HepG2 (cell line): Measurements from ENCODE around the gene SAPCD2. TPM values are rescaled to one million over a fixed set of nuclear protein-coding genes. Genes with fewer than 3 reads are reported as not detected.

Experiments used
- ATF3 ChIP-seq: sonication (generic); formaldehyde crosslinking; IDR thresholded peaks from 2 replicates; pipeline ENCODE4 v1.4.0; 2020; ENCODE audit warnings: missing genetic modification reagents
- ATF4 ChIP-seq, 2 experiments: fragments of 450-650 bp in 1 of 2; sonication (generic) in 1 of 2; formaldehyde crosslinking; IDR thresholded peaks; 2 replicates each; pipeline versions ENCODE4 v1.5.0 to v1.8.0; 2020 to 2022; ENCODE audit warnings: mild to moderate bottlenecking in 1 of 2, missing genetic modification reagents in 1 of 2
- CEBPB ChIP-seq: IDR thresholded peaks from 2 replicates; pipeline ENCODE4 v1.6.1; 2011; ENCODE audit warnings: low read depth, low read length, improper control_type of control experiment, borderline replicate concordance
- FOXJ3 ChIP-seq: sonication (generic); formaldehyde crosslinking; IDR thresholded peaks from 2 replicates; pipeline ENCODE4 v1.4.0; 2020; ENCODE audit warnings: missing genetic modification reagents, mild to moderate bottlenecking, borderline replicate concordance
- FOXP4 ChIP-seq: sonication (generic); formaldehyde crosslinking; IDR thresholded peaks from 2 replicates; pipeline ENCODE4 v1.4.0; 2020; ENCODE audit warnings: missing genetic modification reagents
- KLF12 ChIP-seq: sonication (generic); formaldehyde crosslinking; IDR thresholded peaks from 2 replicates; pipeline ENCODE4 v1.4.0; 2020; ENCODE audit warnings: missing genetic modification reagents, borderline replicate concordance
- MIER2 ChIP-seq: IDR thresholded peaks from 2 replicates; pipeline ENCODE4 v1.6.1; 2016; ENCODE audit warnings: missing biosample characterization, missing genetic modification reagents
- REXO4 ChIP-seq: sonication (generic); formaldehyde crosslinking; IDR thresholded peaks from 2 replicates; pipeline ENCODE4 v1.8.0; 2022; ENCODE audit warnings: missing genetic modification reagents, mild to moderate bottlenecking, borderline replicate concordance
- SAP130 ChIP-seq: IDR thresholded peaks from 2 replicates; pipeline ENCODE4 v1.6.1; 2016; ENCODE audit warnings: low read depth
- SIX4 ChIP-seq: sonication (generic); formaldehyde crosslinking; IDR thresholded peaks from 2 replicates; pipeline ENCODE4 v1.4.0; 2020; ENCODE audit warnings: missing genetic modification reagents
- SOX5 ChIP-seq: IDR thresholded peaks from 2 replicates; pipeline ENCODE4 v1.6.1; 2016; ENCODE audit warnings: borderline replicate concordance
- SP5 ChIP-seq: IDR thresholded peaks from 2 replicates; pipeline ENCODE4 v1.6.1; 2016; ENCODE audit warnings: low read depth, borderline replicate concordance
- TBX2 ChIP-seq: sonication (generic); formaldehyde crosslinking; IDR thresholded peaks from 2 replicates; pipeline ENCODE4 v1.5.0; 2020; ENCODE audit warnings: missing genetic modification reagents, mild to moderate bottlenecking, borderline replicate concordance
- ZNF333 ChIP-seq: sonication (generic); formaldehyde crosslinking; IDR thresholded peaks from 2 replicates; pipeline ENCODE4 v1.4.0; 2020; ENCODE audit warnings: mild to moderate bottlenecking, missing genetic modification reagents, borderline replicate concordance
- ZNF576 ChIP-seq: sonication (generic); formaldehyde crosslinking; IDR thresholded peaks from 2 replicates; pipeline ENCODE4 v1.4.0; 2020; ENCODE audit warnings: mild to moderate bottlenecking, missing genetic modification reagents
- ZNF761 ChIP-seq: sonication (generic); formaldehyde crosslinking; conservative IDR thresholded peaks from 2 replicates; pipeline ENCODE4 v1.4.0; 2020; ENCODE audit warnings: mild to moderate bottlenecking, missing genetic modification reagents
- ZNF790 ChIP-seq: sonication (generic); formaldehyde crosslinking; IDR thresholded peaks from 2 replicates; pipeline ENCODE4 v1.8.0; 2022; ENCODE audit warnings: missing genetic modification reagents, mild to moderate bottlenecking, borderline replicate concordance
- polyA plus RNA-seq, 8 experiments: library from polyadenylated mRNA; depleted of rRNA in 3 of 8; stranded (reverse) in 7 of 8; unstranded in 1 of 8; fragments of >200 nt; fragmentation: Illumina TruSeq in 4 of 8; extraction: Trizol in 4 of 8; gene quantifications; 2 replicates each; pipeline versions ENCODE4 v1.2.1 to v1.2.3, GENCODE V29; 2011 to 2016; ENCODE audit warnings: low read depth in 4 of 8, missing spikeins in 1 of 8, mixed read lengths in 1 of 8; ENCODE audit not compliant: insufficient read depth in 1 of 8
- total RNA-seq, 5 experiments: library from RNA; depleted of rRNA; stranded (reverse); fragments of >200 nt; fragmentation: Illumina TruSeq; extraction: Trizol; gene quantifications; 2 replicates each; pipeline ENCODE4 v1.2.3, GENCODE V29; 2016; ENCODE audit warnings: low read depth in 1 of 5
- TF ChIP-seq, protein P1 (sequence below): sonication (generic); formaldehyde crosslinking; IDR thresholded peaks from 2 replicates; pipeline ENCODE4 v1.5.1; 2020; ENCODE audit warnings: missing genetic modification reagents, mild to moderate bottlenecking, borderline replicate concordance

SAPCD2 gene
- total and polyA plus RNA-seq, 2 of the 13 experiments (the other 11 are each of a cell fraction or from before 2014, with no cell fraction given): 21.9 to 42.8 TPM

- TF ChIP-seq, protein P1, sequence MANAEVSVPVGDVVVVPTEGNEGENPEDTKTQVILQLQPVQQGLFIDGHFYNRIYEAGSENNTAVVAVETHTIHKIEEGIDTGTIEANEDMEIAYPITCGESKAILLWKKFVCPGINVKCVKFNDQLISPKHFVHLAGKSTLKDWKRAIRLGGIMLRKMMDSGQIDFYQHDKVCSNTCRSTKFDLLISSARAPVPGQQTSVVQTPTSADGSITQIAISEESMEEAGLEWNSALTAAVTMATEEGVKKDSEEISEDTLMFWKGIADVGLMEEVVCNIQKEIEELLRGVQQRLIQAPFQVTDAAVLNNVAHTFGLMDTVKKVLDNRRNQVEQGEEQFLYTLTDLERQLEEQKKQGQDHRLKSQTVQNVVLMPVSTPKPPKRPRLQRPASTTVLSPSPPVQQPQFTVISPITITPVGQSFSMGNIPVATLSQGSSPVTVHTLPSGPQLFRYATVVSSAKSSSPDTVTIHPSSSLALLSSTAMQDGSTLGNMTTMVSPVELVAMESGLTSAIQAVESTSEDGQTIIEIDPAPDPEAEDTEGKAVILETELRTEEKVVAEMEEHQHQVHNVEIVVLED (CRISPR knock-in tag): 0 out of 2 replicates have a peak, but pooled peaks have one; percentile 2
- TF ChIP-seq ZNF790 (CRISPR knock-in tag): 0 out of 2 replicates have a peak, but pooled peaks have one; percentile 19
- TF ChIP-seq KLF12 (CRISPR knock-in tag): 0 out of 2 replicates have a peak, but pooled peaks have one; percentile 70
- no peak for TF ChIP-seq ATF4 (CRISPR knock-in tag; IDR thresholded peaks at IDR 0.05)
- peak; percentile 63 for TF ChIP-seq TBX2 (CRISPR knock-in tag)
- TF ChIP-seq FOXJ3 (CRISPR knock-in tag): no peak
- TF ChIP-seq SIX4 (CRISPR knock-in tag): no peak
- TF ChIP-seq ZNF333 (CRISPR knock-in tag): no peak
- 0 out of 2 replicates have a peak, but pooled peaks have one; percentile 32 for TF ChIP-seq SP5
- no peak; the same call in 1 of the 2 replicates for TF ChIP-seq MIER2 (CRISPR knock-in tag)
- TF ChIP-seq ZNF576: no peak
- TF ChIP-seq ZNF761 (CRISPR knock-in tag): no peak
- TF ChIP-seq CEBPB: peak; percentile 30; the same call in 1 of the 2 replicates
- no peak for TF ChIP-seq ATF3
- TF ChIP-seq REXO4 (CRISPR knock-in tag): no peak
- peak; percentile 81 for TF ChIP-seq SAP130 (CRISPR knock-in tag)
- peak; percentile 5; the same call in 1 of the 2 replicates for TF ChIP-seq SOX5 (CRISPR knock-in tag)
- TF ChIP-seq FOXP4 (CRISPR knock-in tag): 0 out of 2 replicates have a peak, but pooled peaks have one; percentile 18
Observed at GRCh38 chr9:137067860-137068538, 2.4 kb downstream of the SAPCD2 start (continued).
